GM23248 (cell line): ENCODE measurements around the gene ZFAND5.

Source experiments
- EZH2 ChIP-seq: fragments of 200-600 bp; sonication (generic); IDR thresholded peaks from 2 replicates; pipeline ENCODE4 v1.6.1; 2018; ENCODE audit warnings: antibody characterized with exemption, mild to moderate bottlenecking; ENCODE audit not compliant: insufficient read depth, poor library complexity, severe bottlenecking
- EZH2phosphoT487 ChIP-seq: fragments of 200-600 bp; sonication (generic); IDR thresholded peaks from 2 replicates; pipeline ENCODE4 v1.6.1; 2018; ENCODE audit warnings: antibody characterized with exemption, moderate library complexity, mild to moderate bottlenecking, low read depth; ENCODE audit not compliant: insufficient read depth

DNA sequence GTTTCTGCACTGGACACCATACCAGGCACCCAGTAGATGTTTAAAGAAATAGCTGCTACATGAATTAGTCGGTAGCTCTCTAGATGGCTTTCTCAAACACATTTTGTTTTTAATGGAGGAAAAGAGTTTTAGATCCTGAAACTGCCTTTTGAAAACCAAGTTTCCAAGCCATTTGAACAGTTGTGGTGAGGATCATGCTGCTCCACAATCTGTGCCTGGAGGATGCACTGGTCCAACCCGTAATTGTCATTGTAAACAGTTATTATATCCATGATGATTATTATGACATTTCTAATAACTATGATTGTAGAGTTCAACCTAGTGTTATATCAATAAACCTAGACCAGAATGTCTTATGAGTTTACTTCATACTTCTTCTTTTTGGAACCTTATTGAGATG is 35.9 kb upstream of the ZFAND5 start:
- TF ChIP-seq EZH2 (no peak), EZH2phosphoT487 (no peak)
